ENCODE measurements around the gene HOXC13. TPM values are rescaled to one million over a fixed set of nuclear protein-coding genes. Genes with fewer than 3 reads are reported as not detected.

HOXC13 gene
- total RNA-seq, 1 experiment from 2014 or later = 93.5 TPM

DNA sequence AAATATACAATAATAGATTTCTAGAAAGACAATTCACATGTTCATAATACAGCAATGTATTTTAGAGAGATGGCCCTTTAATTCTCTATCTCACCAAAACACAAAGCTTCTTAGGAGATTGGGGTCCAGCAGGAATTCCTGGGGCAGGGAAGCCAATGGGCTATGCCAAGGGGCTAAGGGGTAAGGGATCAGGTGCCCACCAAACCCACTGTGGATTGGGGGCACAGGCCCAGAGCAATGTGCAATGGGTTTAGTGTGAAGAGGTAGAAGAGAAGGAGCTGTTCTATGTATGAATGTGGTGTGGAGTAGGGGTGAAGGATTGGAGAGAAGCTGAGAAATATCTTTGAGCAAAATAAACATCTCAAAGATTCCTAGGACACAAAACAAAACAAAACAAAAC is 2.6 kb downstream of the HOXC13 start:
- in situ Hi-C loops (cut with HindIII; ENCODE audit: low pct_unique_long_range_greater_than_20kb, low sequenced_read_pairs) = no loop called here
- ChIA-PET POLR2A (interaction anchor here (0.5 kb wide), 1 partner anchor 387 kb away, joined by 3 read pairs; no protein-coding TSS in a partner anchor), CTCF (interaction anchor here (0.6 to 1.2 kb wide), 2 partner anchors 40 to 177 kb away, joined by 3 to 4 read pairs; no protein-coding TSS in a partner anchor)
- ATAC-seq (no peak), DNase-seq (ENCODE audit: low read depth, low spot score) (no peak)
- H3K4me3 ChIP-seq (ENCODE audit: low read depth in 2 of 2, low read length in 2 of 2) = peak overlapping the region; percentile 86 to 98
- H3K27me3 ChIP-seq (ENCODE audit: control insufficient read depth, insufficient read depth, low read length) = no peaks in the 10 kb centered on the region
- intact Hi-C loops (cut with micrococcal nuclease; ENCODE audit: unreplicated experiment) = no loop called here
- H3K36me3 ChIP-seq (ENCODE audit: control insufficient read depth, insufficient read depth, low read length) = peaks cover 5% of the 10 kb centered on the region
- TF ChIP-seq POLR2AphosphoS5 (IDR thresholded peaks at IDR 0.05; ENCODE audit: low read depth, low read length) (no peak), SIN3A (IDR thresholded peaks at IDR 0.05; ENCODE audit: borderline replicate concordance, insufficient read depth, low read depth, low read length) (no peak), TCF7L2 (IDR thresholded peaks at IDR 0.05; ENCODE audit: low read depth, low read length) (no peak)
- TF ChIP-seq, protein P1, sequence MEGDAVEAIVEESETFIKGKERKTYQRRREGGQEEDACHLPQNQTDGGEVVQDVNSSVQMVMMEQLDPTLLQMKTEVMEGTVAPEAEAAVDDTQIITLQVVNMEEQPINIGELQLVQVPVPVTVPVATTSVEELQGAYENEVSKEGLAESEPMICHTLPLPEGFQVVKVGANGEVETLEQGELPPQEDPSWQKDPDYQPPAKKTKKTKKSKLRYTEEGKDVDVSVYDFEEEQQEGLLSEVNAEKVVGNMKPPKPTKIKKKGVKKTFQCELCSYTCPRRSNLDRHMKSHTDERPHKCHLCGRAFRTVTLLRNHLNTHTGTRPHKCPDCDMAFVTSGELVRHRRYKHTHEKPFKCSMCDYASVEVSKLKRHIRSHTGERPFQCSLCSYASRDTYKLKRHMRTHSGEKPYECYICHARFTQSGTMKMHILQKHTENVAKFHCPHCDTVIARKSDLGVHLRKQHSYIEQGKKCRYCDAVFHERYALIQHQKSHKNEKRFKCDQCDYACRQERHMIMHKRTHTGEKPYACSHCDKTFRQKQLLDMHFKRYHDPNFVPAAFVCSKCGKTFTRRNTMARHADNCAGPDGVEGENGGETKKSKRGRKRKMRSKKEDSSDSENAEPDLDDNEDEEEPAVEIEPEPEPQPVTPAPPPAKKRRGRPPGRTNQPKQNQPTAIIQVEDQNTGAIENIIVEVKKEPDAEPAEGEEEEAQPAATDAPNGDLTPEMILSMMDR (IDR thresholded peaks at IDR 0.05) = no peak
- TF ChIP-seq, protein P2, sequence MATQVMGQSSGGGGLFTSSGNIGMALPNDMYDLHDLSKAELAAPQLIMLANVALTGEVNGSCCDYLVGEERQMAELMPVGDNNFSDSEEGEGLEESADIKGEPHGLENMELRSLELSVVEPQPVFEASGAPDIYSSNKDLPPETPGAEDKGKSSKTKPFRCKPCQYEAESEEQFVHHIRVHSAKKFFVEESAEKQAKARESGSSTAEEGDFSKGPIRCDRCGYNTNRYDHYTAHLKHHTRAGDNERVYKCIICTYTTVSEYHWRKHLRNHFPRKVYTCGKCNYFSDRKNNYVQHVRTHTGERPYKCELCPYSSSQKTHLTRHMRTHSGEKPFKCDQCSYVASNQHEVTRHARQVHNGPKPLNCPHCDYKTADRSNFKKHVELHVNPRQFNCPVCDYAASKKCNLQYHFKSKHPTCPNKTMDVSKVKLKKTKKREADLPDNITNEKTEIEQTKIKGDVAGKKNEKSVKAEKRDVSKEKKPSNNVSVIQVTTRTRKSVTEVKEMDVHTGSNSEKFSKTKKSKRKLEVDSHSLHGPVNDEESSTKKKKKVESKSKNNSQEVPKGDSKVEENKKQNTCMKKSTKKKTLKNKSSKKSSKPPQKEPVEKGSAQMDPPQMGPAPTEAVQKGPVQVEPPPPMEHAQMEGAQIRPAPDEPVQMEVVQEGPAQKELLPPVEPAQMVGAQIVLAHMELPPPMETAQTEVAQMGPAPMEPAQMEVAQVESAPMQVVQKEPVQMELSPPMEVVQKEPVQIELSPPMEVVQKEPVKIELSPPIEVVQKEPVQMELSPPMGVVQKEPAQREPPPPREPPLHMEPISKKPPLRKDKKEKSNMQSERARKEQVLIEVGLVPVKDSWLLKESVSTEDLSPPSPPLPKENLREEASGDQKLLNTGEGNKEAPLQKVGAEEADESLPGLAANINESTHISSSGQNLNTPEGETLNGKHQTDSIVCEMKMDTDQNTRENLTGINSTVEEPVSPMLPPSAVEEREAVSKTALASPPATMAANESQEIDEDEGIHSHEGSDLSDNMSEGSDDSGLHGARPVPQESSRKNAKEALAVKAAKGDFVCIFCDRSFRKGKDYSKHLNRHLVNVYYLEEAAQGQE (IDR thresholded peaks at IDR 0.05; ENCODE audit: insufficient read depth in 1 of 2, low read depth in 2 of 2, low read length in 1 of 2) = no peak
- no peaks in the 10 kb centered on the region for H3K9me3 ChIP-seq (ENCODE audit: control insufficient read depth, insufficient read depth, low read depth, low read length)
- peaks cover 46% of the 10 kb centered on the region for H3K4me1 ChIP-seq (ENCODE audit: control insufficient read depth, insufficient read depth, low read length)
- BruUV-seq (replicated peaks) = no TSS peak
- H3K27ac ChIP-seq (ENCODE audit: low read length) = peak overlapping the region; percentile 99

DNA sequence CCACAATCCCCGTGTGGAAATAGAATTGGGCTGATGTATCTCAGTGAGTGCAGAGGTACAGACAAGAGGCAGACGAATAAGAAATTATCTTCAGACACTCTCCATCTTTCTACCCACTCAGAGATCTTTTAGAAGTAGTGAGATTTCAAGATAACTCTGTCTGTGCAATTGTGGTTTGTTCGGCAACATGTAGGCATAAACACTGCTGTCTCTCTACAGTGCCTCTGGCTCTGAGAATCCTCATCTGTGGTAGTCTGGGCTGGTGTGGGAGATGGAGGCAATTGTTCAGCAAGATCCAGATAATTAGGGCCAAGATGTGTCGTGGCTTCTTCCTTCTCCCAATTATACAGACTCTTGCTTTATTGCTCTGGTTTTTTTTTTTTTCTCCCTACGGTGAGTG is 3.1 kb downstream of the HOXC13 start:
- Histone ChIP-seq H3K27me3 (ENCODE audit: control insufficient read depth, insufficient read depth, low read length) (no peaks in the 10 kb centered on the region), H3K4me3 (ENCODE audit: low read depth in 2 of 2, low read length in 2 of 2) (peak overlapping the region; percentile 86 to 98), H3K4me1 (ENCODE audit: control insufficient read depth, insufficient read depth, low read length) (peaks cover 52% of the 10 kb centered on the region), H3K9me3 (ENCODE audit: control insufficient read depth, insufficient read depth, low read depth, low read length) (no peaks in the 10 kb centered on the region), H3K36me3 (ENCODE audit: control insufficient read depth, insufficient read depth, low read length) (peaks cover 5% of the 10 kb centered on the region), H3K27ac (ENCODE audit: low read length) (peak overlapping the region; percentile 99)
- CTCF ChIA-PET = interaction anchor here (0.6 to 1.2 kb wide), 2 partner anchors 17 to 40 kb away, joined by 4 to 5 read pairs; no protein-coding TSS in a partner anchor
- BruUV-seq (replicated peaks) = no TSS peak
- intact Hi-C loops (cut with micrococcal nuclease; ENCODE audit: unreplicated experiment) = no loop called here
- ATAC-seq (no peak), DNase-seq (ENCODE audit: low read depth, low spot score) (no peak)
- peak; percentile 48; the same call in 1 of the 2 replicates for TF ChIP-seq POLR2AphosphoS5 (IDR thresholded peaks at IDR 0.05; ENCODE audit: low read depth, low read length)
- TF ChIP-seq, protein P2 (IDR thresholded peaks at IDR 0.05; ENCODE audit: insufficient read depth in 1 of 2, low read depth in 2 of 2, low read length in 1 of 2) = no peak
- in situ Hi-C loops (cut with HindIII; ENCODE audit: low pct_unique_long_range_greater_than_20kb, low sequenced_read_pairs) = no loop called here
- POLR2A ChIA-PET = no interaction called here

Measured in Panc1 (cell line).